Islet precursor cell (in vitro differentiated cells): ENCODE data around the gene ST8SIA6.
"Not testable (repeated sequence)": the region's sequence is repeated elsewhere in the genome, so short reads cannot be mapped to it uniquely, and the experiment has no call there.

Source experiments
- DNase-seq: peaks from one replicate; pipeline ENCODE4 v3.0.0-alpha.2; 2018

Gene ST8SIA6

GRCh38 chr10:17425584-17426262 is 28.7 kb downstream of the ST8SIA6 start:
- no peak for DNase-seq

DNA sequence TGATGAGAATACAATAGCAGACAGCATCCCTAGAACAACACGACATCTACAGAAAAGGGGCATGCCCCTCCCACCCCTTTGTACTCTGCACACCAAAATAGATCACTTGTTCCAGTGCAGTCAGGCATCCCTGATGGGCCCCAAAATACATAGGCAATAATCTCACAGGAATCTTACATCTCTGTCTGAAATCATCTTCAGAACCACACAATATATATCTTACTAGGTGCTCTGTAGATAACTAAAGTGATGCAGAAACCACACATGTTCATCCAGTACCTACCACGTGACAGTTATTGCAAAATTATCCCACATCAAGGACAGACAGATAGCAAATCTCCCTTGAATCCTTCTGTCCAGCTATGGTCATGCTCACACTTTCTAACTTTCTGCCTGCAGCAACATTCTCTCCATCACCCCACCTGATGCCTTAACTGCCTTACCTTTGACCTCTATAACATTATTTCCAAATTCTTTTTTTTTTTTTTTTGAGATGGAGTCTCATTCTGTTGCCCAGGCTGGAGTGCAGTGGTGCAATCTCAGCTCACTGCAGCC is 30.7 kb downstream of the ST8SIA6 start:
- no peak for DNase-seq

- DNase-seq: no peak
Measured at GRCh38 chr10:17422931-17423330, 31.5 kb downstream of the ST8SIA6 start.

DNA sequence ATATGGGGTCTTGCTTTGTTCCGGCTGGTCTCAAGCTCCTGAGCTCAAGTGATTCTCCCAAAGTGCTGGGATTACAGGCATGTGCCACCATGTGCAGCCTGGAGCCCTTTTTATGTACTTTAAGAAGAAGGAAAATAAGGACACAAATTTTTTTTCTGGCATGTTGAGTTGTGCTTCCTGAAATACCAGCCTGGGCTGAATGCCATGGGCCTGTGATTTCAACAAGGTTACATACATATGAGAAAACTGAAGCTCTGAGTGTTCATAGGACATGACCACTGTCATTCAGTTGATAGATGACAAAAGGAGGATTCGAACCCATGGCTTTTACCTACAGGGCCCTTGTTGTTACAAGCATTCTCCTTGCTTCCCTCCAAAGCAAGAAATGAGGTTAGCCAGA is 36.1 kb downstream of the ST8SIA6 start:
- no peak for DNase-seq

DNA sequence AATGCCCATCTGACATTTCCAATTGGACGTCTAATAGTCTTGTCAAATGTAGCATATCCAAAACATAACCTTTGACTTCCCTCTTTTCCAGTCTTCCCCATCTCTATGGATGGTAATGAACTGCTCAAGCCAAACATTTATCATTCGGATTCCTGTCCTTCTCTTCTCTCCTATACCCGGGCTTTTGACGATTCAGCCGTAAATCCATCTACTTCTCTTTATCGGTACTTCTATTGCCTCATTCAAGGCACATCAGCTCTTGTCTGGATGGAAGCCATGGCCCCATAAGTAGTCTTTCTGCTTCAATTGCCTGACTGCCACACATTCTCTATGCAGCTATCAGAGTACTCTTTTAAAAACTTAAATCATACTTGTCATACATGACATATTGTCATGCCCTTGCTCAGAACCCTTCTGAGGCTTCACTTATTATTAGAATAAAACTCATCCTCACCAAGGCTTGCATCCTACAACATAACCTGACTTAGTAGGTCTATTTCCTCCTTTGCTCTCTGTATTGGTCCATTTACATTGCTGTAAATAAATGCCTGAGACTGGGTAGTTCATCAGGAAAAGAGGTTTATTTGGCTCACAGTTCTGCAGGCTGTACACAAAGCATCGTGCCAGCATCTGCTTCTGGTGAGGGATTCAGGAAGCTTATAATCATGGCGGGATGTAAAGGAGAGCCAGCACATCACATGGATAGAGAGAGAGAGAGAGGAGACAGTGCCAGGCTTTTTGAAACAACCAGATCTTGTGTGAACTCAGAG is 37.8 kb downstream of the ST8SIA6 start:
- no peak for DNase-seq

DNA sequence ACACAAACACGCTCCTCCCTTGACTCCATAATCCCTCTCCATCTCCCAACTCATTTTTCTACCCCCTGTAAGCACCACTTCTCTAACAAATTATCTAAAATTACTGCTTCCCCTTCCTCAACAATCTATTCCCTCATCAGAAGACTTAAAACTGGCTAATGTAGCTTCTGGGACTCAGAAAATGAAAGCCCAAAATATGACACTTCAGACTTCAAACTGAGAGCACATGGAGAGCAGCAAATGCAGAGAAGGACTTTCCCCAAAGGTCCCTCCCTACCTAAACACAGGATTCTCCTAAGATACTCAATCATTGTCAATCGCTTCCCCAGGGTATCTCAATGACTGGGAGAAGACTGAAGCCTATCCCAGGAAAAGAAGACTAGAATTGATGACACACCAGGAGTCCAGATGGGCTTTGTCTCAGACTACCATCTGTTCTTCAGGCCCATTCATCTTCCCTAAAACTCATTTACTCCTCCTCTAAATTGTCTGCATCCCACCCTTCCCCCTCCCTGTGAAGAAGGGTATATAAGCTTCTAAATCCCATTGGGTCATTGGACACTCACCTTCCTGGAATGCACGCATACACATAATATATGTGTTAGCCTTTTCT is 39.2 kb downstream of the ST8SIA6 start:
- no peak for DNase-seq

GRCh38 chr10:17414484-17414883 is 39.9 kb downstream of the ST8SIA6 start:
- no peak for DNase-seq

GRCh38 chr10:17413876-17414275 is 40.5 kb downstream of the ST8SIA6 start:
- no peak for DNase-seq

GRCh38 chr10:17412323-17412722 is 42.1 kb downstream of the ST8SIA6 start:
- no peak for DNase-seq

DNA sequence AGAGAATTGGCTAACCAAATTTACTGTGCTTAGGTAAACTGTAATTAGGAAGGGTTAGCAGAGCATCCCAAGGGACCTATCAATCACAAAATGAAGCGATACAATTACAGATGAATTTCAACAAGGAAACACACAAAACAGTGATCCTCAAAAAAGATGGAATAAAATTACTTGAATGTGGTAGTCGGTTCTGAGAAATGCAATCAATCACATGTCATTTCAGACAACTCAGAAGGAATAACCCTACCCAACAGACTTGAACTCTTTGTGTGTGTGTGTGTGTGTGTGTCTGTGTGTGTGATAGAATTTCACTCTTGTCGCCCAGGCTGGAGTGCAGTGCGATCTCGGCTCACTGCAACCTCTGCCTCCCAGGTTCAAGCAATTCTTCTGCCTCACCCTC is 43.5 kb downstream of the ST8SIA6 start:
- no peak for DNase-seq

DNA sequence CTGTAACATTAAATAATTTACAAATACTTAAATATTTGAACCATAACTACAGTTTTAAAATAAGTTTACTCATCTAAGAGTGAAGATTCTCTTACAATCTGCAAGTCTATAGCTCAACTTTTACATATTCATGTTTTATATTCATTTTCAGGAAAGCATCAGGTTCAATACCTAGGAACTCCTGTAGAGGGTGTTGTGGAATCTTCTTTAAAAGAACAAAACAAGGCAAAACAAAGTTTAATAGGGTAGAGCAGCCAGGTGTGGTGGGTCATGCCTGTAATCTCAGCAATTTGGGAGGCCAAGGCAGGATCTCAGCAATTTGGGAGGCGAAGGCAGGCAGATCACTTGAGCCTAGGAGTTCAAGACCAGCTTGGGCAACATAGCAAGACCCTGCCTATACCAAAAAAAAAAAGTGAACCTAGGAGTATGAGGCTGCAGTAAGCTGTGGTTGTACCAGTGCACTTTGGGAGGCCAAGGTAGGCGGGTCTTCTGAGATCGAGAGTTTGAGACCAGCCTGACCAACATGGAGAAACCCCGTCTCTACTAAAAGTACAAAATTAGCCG is 45.1 kb downstream of the ST8SIA6 start:
- no peak for DNase-seq

DNA sequence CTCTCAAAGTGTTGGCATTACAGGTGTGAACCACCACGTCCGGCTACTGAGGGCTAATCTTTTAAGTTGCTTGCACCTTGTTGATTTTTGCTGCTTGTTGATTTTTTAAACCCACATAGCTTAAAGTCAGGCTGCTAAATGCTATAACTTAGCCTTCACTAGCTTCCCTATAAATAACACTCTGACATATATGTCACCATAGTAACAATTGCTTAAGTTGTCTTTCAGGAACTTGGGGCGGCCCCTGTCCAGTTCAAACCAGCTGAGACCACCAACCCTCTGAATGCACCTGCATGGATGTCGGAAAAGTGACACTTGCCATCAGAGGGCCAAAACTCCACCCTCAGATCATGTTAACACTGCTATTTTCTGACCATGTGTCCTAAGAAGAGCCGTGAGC is 47.3 kb downstream of the ST8SIA6 start:
- DNase-seq: no peak

DNA sequence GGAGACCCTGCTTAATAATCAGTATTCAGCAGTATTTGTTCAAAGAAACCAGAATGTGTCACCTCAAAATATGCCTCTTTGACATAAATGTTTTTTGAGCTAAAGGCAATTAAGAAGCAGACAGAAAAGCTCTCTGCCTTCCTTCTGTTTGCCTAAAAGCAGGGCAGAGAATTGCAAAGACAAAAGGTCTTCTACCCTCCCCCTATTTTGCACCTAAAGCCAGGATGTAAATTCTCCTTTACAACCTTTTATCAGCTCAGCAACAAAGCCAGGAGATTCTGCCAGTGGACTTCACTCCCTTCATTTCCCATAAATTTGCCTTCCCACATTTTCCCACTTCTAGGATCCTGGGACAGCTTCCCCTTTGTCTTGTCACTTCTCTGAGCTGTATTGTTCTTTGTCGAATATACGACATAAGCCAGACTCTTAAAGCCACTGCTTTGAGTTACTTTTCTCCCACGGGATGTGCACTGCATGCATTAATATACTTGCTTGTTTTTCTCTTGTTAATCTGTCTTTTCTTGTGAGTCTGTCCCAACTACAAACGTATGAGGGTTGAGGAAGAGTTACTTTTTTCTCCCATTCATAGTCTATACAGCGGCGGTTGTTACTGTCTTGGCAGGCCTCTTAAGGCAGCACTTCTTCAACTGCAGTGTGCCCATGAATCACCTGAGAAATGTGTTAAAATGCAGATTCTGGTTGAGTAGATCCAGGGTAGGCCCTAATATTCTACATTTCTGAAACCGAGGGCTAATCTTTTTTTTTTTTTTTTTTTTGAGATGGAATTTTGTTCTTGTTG is 48.2 kb downstream of the ST8SIA6 start:
- no peak for DNase-seq

DNA sequence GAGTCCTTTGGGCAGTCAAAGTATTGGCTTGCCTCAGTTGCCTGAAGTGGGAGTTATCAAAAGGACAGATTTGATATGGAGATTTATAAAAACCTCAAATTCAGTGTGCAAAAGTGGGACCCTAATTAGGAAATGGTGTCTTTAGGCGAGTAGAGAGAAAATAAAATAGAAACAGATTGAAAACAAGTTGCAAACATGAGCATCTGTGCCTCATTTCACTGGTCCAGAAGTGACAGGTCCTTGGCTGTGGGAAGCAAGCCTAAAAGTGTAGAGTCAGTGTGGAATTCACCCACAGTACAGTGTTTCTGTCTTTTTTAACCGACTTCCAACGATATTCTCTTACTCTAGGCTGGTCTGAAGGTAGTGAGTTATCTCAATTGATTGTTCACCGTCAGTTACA is 51.2 kb downstream of the ST8SIA6 start:
- no peak for DNase-seq

- DNase-seq: not testable (repeated sequence)
Measured at GRCh38 chr10:17402040-17402439, 52.4 kb downstream of the ST8SIA6 start.

- no peak for DNase-seq
Measured at GRCh38 chr10:17396004-17396403, 58.4 kb downstream of the ST8SIA6 start.

GRCh38 chr10:17394854-17395253 is 59.5 kb downstream of the ST8SIA6 start:
- DNase-seq: no peak

GRCh38 chr10:17387861-17388503 is 66.4 kb downstream of the ST8SIA6 start:
- DNase-seq: peak; percentile 81

GRCh38 chr10:17386616-17387075 is 67.7 kb downstream of the ST8SIA6 start:
- no peak for DNase-seq

DNA sequence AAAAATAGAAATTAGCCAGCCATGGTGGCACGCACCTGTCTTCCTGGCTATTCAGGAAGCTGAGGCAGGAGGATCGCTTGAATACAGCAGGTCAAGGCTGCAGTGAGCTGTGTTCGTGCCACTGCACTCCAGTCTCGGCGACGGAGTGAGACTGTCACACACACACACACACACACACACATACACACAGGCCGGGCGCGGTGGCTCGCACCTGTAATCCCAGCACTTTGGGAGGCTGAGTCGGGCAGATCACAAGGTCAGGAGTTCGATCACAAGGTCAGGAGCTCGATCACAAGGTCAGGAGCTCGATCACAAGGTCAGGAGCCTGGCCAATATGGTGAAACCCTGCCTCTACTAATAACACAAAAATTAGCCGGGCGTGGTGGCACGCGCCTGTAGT is 68.4 kb downstream of the ST8SIA6 start:
- DNase-seq: no peak

DNA sequence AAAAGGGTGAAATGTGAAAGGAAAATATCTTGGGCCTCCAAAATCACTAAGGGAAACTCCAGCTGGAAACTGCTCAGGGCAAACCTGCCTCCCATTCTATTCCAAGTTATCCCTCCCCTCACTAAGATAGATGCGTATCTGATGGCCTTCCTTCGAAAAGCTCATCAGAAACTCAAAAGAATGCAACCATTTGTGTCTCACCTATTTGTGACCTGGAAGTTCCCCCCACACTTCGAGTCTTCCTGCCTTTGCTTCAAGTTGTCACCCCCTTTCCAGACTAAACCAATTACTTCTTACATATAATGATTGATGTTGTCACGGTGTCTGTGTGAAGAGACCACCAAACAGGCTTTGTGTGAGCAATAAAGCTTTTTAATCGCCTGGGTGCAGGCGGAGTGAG is 69.3 kb downstream of the ST8SIA6 start:
- no peak for DNase-seq
